Panc1 (cell line): ENCODE results near the gene DFFB.

Source experiments
- CTCF ChIP-seq: fragments of 450-650 bp; IDR thresholded peaks from 2 replicates; pipeline ENCODE4 v1.5.1; 2017; ENCODE audit warnings: mild to moderate bottlenecking
- REST ChIP-seq, 2 experiments: IDR thresholded peaks; 2 replicates each; pipeline ENCODE4 v1.6.1; 2011 to 2012; ENCODE audit warnings: low read depth in 2 of 2, control low read depth in 1 of 2, low read length in 1 of 2, mild to moderate bottlenecking in 1 of 2, moderate library complexity in 1 of 2; ENCODE audit not compliant: insufficient read depth in 1 of 2

- no peak for TF ChIP-seq CTCF
- TF ChIP-seq REST (IDR thresholded peaks at IDR 0.05; ENCODE audit: insufficient read depth in 1 of 2, low read depth in 2 of 2, low read length in 1 of 2): no peak
These were observed 60.5 kb downstream of the DFFB start for GRCh38 chr1:3917761-3918160.
